Amygdala (tissue), 56 donors: Measurements from ENCODE around the gene TMEM203.

Experiments
- DNase-seq, 56 donors: peaks; one replicate each; lab custom pipeline; 2025; lab: John Stamatoyannopoulos, UW

The TMEM203 gene

DNA sequence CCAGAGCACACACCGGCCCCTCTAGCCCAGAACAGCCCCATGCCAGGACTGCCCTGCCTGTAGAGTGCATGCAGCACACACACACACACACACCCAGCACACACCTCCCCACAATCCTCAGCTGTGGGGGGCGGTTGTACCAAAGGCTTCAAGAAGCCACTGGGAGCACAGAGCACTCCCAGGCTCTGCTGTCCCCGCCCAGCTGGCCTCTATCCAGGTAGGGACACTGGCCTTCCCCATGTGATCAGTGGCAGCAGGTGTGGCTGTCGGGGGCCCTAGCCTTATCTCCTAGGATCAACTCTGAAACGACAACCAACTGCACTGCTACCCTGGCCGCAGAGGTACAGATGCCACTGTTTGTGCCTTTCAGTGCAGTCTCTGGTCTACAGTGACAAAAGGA is 19.1 kb downstream of the TMEM203 start:
- no peak for DNase-seq

GRCh38 chr9:137185921-137186320 is 19.5 kb downstream of the TMEM203 start:
- no peak for DNase-seq

DNA sequence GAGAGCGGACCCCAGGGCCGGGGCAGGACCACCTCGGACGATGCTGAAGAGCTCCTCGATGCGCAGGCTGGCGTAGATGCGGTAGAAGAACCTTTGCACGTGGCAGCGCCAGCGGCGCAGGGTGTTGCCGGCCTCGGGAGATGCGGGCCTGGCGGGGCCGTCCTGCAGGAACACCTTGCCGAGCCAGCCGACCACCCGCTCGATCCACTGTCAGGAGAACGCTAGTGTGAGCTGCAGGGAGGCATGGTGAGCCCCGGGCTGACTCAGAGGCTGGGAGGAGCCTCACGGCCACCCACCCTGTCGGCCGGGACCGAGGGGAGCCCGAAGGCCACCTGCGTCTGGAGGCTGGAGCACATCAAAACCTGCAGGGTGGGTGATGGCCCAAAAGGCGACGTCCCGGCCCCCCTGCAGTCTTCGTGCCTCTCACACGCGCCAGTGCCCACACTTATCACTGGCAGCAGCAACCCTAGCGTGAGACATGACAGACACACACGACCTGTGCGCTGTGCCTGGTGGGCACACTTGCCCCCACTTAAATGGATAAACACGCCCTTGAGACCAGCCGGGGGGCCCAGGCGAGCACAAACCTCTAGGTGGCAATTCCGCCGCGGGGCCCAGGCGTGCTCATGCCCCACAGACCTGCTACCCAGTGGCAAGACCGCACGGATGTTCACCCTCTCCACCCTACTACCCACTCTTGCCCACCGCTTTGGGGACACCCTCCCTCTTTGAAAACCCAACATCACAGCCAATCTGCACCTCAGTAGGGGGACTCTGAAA is 20.4 kb downstream of the TMEM203 start:
- no peak for DNase-seq

- no peak for DNase-seq
Observed at GRCh38 chr9:137183980-137184595, 21.4 kb downstream of the TMEM203 start.

- DNase-seq = no peak
Observed at GRCh38 chr9:137182836-137183235, 22.6 kb downstream of the TMEM203 start.

DNA sequence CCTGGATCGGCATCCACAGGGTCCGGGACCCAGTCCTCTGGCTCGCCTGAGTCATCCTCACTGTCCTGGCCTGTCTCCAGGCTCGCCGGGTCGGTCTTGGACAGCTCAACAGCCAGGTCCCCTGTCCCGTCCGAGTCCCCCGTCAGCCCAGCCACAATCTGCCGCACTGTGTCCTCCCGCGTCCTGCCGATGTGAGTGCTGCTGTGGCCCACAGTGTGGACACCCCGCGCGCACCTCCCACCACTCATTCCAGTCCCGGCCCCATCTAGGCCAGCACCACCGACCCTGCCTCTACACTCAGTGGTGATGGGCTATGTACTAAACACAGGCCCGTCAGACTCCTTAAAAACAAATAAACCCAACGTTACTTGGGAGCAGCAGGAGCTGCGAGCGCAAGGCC is 23.8 kb downstream of the TMEM203 start:
- no peak for DNase-seq

GRCh38 chr9:137180491-137180890 is 25.0 kb downstream of the TMEM203 start:
- DNase-seq = no peak

DNA sequence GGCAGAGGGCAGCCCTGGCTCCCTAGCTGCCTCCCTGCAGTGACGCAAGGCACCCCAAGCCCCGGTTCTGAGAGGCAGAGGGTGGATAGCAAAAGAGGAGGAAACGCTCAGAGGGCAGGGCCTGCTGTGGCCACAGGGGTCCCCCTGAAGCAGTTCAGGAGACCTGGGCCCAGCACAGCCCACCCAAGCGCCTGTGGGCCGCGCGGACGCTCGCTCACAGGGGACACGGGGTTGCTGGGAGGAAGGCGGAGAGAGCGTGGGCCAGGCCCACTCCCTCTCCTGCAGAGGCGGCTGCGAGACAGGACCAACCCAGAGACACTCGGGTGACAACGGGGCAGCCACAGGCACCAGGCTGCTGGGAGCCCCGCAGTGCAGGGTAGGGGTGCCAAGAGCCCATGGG is 25.7 kb downstream of the TMEM203 start:
- no peak for DNase-seq

GRCh38 chr9:137178939-137179630 is 26.4 kb downstream of the TMEM203 start:
- DNase-seq = no peak

- no peak for DNase-seq
Observed at GRCh38 chr9:137178201-137178938, 27.1 kb downstream of the TMEM203 start.

GRCh38 chr9:137176302-137177182 is 28.9 kb downstream of the TMEM203 start:
- peak in 8 of 56 donors; percentile 8 to 36 (median 22) for DNase-seq

DNA sequence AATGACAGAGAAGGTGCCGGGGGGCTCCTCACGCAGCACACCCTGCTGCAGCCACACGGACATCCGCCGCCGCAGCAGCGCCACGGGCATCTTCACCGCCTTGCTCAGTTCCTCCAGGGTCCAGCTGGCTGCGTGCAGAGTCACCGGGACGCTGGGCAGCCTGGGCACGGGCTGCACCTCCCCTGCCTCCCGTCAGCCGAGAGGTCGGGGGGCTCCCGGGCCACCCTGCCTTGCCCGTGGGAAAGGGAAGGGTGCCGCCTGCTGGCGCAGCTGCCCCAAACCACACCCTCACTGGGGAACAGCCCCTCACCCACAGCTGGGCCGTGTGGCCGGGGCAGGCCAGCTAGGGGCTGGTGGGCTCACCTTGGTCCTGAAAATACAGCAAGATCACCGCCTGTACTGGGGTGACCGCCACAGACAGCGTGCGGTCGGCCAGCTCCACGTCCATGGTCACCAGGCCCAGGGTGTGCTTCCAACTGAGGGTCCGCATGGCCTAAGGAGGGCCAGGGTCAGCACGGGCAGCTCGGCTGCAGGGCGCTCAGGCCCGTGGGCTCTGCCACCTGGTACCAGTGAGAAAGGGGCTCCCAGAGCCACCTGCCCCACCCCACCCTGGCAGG is 30.0 kb downstream of the TMEM203 start:
- DNase-seq = no peak

- no peak for DNase-seq
Observed at GRCh38 chr9:137174722-137175293, 30.6 kb downstream of the TMEM203 start.

DNA sequence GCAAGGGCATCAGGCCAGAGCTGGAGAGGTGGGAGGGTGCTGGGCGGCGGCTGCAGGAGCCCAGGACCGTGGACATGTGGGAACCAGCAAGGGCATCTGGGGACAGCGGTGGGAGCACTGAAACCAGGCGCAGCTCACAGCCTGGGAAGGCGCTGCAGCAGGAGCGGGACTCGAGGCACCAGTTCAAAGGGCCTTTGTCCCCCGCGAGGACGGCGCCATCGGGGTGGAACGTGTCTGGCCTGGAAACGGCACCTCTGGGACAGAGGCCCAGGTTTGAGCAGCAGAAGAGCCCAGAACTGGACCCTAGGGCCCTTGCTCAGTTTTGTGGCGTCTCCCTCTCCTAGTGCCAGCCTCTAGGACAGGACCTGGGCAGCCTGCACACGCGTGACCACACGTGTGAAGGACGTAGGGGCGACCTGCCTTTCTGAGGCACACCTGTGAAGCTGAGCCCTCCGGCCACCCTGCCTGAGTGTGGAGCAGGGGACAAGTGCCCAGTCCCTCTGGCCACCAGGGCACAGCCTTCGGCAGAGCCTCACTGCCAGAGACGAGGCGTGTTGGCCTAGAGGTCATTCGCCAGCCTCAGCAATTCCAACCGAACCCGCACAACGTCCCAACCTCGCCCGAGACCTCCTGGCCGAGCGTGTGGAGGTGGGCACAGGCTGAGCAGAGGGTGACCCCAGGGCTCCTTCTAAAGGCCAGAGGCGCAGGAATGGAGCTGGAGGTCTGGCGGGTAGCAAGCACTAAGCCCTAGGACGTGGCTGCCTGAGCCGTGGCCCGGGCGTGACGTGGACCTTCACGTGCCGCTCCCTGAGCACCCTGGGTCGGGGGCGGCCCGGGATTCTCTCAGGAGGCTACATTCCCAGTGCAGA is 31.4 kb downstream of the TMEM203 start:
- DNase-seq = peak in 5 of 56 donors; percentile 25 to 45 (median 34)

GRCh38 chr9:137172901-137173795 is 32.3 kb downstream of the TMEM203 start:
- no peak for DNase-seq

- DNase-seq = no peak
Observed at GRCh38 chr9:137171149-137171900, 34.1 kb downstream of the TMEM203 start.
